Adrenal gland (tissue), 5 donors: ENCODE data around the gene FAM118B.
"Not testable (repeated sequence)": the region's sequence is repeated elsewhere in the genome, so short reads cannot be mapped to it uniquely, and the experiment has no call there.

ENCODE experiments used
- CTCF ChIP-seq, 6 experiments: fragments of 450-650 bp in 4 of 6; fragments of 200-600 bp in 2 of 6; sonication (generic) in 1 of 6; IDR thresholded peaks; 1 replicate in 5 of 6; 2 replicates in 1 of 6; pipeline versions ENCODE4 v1.5.1 to v1.8.0; 2016 to 2021; ENCODE audit warnings: antibody characterized with exemption in 6 of 6, mild to moderate bottlenecking in 2 of 6, moderate library complexity in 1 of 6
- POLR2A ChIP-seq, 2 donors: fragments of 450-650 bp; IDR thresholded peaks; one replicate each; pipeline ENCODE4 v1.6.1; 2017; ENCODE audit warnings: antibody characterized with exemption in 2 of 2, mild to moderate bottlenecking in 2 of 2, moderate library complexity in 1 of 2
- donor health status: DM: no; HTN: no; CAD: no.

GRCh38 chr11:126308771-126309170 is 97.2 kb downstream of the FAM118B start:
- not testable (repeated sequence) for TF ChIP-seq POLR2A, CTCF (IDR thresholded peaks at IDR 0.05)
